Adrenal gland (tissue), 5 donors: ENCODE results near the gene KCND2.

ENCODE experiments used
- CTCF ChIP-seq, 6 experiments: fragments of 450-650 bp in 4 of 6; fragments of 200-600 bp in 2 of 6; sonication (generic) in 1 of 6; IDR thresholded peaks; 1 replicate in 5 of 6; 2 replicates in 1 of 6; pipeline versions ENCODE4 v1.5.1 to v1.8.0; 2016 to 2021; ENCODE audit warnings: antibody characterized with exemption in 6 of 6, mild to moderate bottlenecking in 2 of 6, moderate library complexity in 1 of 6
- POLR2A ChIP-seq, 2 donors: fragments of 450-650 bp; IDR thresholded peaks; one replicate each; pipeline ENCODE4 v1.6.1; 2017; ENCODE audit warnings: antibody characterized with exemption in 2 of 2, mild to moderate bottlenecking in 2 of 2, moderate library complexity in 1 of 2
- donor health status: DM: no; HTN: no; CAD: no.

- TF ChIP-seq POLR2A (IDR thresholded peaks at IDR 0.05), result no peak
- no peak for TF ChIP-seq CTCF (IDR thresholded peaks at IDR 0.05)
Observed at GRCh38 chr7:120639884-120640283, 366.9 kb downstream of the KCND2 start.
